HEK293T (cell line): Measurements from ENCODE around the gene TFG.
A peak's percentile ranks its signal among the peaks of the same experiment; 100 is the strongest.

Experiments used
- CTCF ChIA-PET: fragments of 350-600 bp; formaldehyde crosslinking; extraction: SDS; loops from one replicate; lab custom pipeline; 2021; ENCODE audit warnings: antibody characterized with exemption, inconsistent platforms; lab: Yijun Ruan, JAX
- POLR2A ChIA-PET: fragments of 350-600 bp; formaldehyde crosslinking; extraction: SDS; loops from one replicate; lab custom pipeline; 2020; ENCODE audit warnings: antibody characterized with exemption, inconsistent platforms; lab: Yijun Ruan, JAX
- DNase-seq: peaks from one replicate; pipeline ENCODE4 v3.0.0; 2012; ENCODE audit warnings: mixed read lengths; ENCODE audit errors: extremely low spot score
- ARNT ChIP-seq: fragments of 450-650 bp; IDR thresholded peaks from 2 replicates; pipeline ENCODE4 v1.6.1; 2017; ENCODE audit warnings: mild to moderate bottlenecking
- BHLHE40 ChIP-seq: fragments of 450-650 bp; IDR thresholded peaks from 2 replicates; pipeline ENCODE4 v1.6.1; 2016; ENCODE audit warnings: mild to moderate bottlenecking, moderate library complexity, borderline replicate concordance
- CTBP1 ChIP-seq: fragments of 450-650 bp; IDR thresholded peaks from 2 replicates; pipeline ENCODE4 v1.6.1; 2016; ENCODE audit warnings: borderline replicate concordance
- ELF4 ChIP-seq: fragments of 450-650 bp; IDR thresholded peaks from 2 replicates; pipeline ENCODE4 v1.6.1; 2017; ENCODE audit warnings: antibody characterized with exemption
- FOXA1 ChIP-seq: fragments of 450-650 bp; IDR thresholded peaks from 2 replicates; pipeline ENCODE4 v1.6.1; 2016; ENCODE audit warnings: mild to moderate bottlenecking
- FOXK2 ChIP-seq: fragments of 450-650 bp; IDR thresholded peaks from 2 replicates; pipeline ENCODE4 v1.6.1; 2016; ENCODE audit warnings: mild to moderate bottlenecking
- FOXM1 ChIP-seq: fragments of 450-650 bp; IDR thresholded peaks from 2 replicates; pipeline ENCODE4 v1.6.1; 2017; ENCODE audit warnings: mild to moderate bottlenecking, borderline replicate concordance
- HDGF ChIP-seq: fragments of 450-650 bp; IDR thresholded peaks from 2 replicates; pipeline ENCODE4 v1.6.1; 2017; ENCODE audit warnings: antibody characterized with exemption, borderline replicate concordance
- L3MBTL2 ChIP-seq: fragments of 450-650 bp; conservative IDR thresholded peaks from 2 replicates; pipeline ENCODE4 v1.6.1; 2016; ENCODE audit warnings: mild to moderate bottlenecking
- LEF1 ChIP-seq: fragments of 450-650 bp; IDR thresholded peaks from 2 replicates; pipeline ENCODE4 v1.6.1; 2017; ENCODE audit warnings: mild to moderate bottlenecking, borderline replicate concordance
- NFRKB ChIP-seq: fragments of 450-650 bp; IDR thresholded peaks from 2 replicates; pipeline ENCODE4 v1.6.1; 2016; ENCODE audit warnings: mild to moderate bottlenecking, moderate library complexity
- SP1 ChIP-seq: fragments of 450-650 bp; IDR thresholded peaks from 2 replicates; pipeline ENCODE4 v1.6.1; 2017
- SUZ12 ChIP-seq: fragments of 450-650 bp; IDR thresholded peaks from 2 replicates; pipeline ENCODE4 v1.6.1; 2016; ENCODE audit warnings: mild to moderate bottlenecking
- TARDBP ChIP-seq: fragments of 450-650 bp; IDR thresholded peaks from 2 replicates; pipeline ENCODE4 v1.6.1; 2016
- ZNF384 ChIP-seq: fragments of 450-650 bp; IDR thresholded peaks from 2 replicates; pipeline ENCODE4 v1.6.1; 2016
- TF ChIP-seq, protein P1 (sequence below): fragments of 450-650 bp; IDR thresholded peaks from 2 replicates; pipeline ENCODE4 v1.6.1; 2016

Gene TFG

DNA sequence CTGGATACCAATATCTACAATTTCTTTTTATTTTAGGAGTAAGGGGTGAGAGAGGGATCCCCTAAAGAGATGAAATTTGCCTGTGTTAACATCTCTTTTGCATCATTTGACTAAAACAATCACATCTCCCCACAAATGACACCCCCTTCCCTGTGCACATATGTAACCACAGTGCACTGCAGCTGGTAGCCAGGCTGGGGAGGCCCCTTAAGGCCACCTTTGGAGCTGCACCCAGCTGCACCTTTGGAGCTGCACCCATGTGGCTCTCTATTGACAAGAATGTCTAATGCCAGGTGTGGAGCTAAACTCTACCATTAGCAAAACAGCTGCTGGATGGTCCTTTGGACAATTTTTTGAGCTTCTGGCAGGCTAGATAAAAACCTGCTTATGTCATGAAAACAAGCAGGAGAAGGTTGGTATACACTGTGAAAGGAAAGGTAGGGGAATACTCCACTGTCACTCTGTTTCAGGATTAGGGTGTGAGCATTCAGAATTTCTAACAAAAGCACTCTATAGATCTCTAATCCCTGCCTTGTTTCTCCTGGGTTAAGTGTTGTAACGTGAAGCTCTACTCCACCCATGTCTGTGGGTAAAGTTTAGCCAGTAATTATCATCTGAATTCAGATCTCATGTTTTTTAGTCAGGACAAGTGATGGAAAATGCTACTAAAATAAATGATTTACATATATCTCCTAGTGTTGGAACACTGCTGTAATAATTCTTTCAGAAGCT is 52.1 kb downstream of the TFG start:
- no peak for TF ChIP-seq LEF1
- TF ChIP-seq SUZ12 = no peak
- TF ChIP-seq ARNT = no peak
- TF ChIP-seq ELF4 = no peak
- no peak for TF ChIP-seq L3MBTL2
- TF ChIP-seq SP1 = no peak
- no peak for TF ChIP-seq NFRKB
- TF ChIP-seq, protein P1, sequence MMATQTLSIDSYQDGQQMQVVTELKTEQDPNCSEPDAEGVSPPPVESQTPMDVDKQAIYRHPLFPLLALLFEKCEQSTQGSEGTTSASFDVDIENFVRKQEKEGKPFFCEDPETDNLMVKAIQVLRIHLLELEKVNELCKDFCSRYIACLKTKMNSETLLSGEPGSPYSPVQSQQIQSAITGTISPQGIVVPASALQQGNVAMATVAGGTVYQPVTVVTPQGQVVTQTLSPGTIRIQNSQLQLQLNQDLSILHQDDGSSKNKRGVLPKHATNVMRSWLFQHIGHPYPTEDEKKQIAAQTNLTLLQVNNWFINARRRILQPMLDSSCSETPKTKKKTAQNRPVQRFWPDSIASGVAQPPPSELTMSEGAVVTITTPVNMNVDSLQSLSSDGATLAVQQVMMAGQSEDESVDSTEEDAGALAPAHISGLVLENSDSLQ = no peak
- TF ChIP-seq FOXK2 = no peak
- TF ChIP-seq HDGF = no peak
- TF ChIP-seq BHLHE40 = no peak
- TF ChIP-seq ZNF384 = no peak
- no peak for TF ChIP-seq FOXA1
- no peak for TF ChIP-seq CTBP1
- ChIA-PET CTCF (interaction anchor here (0.6 kb wide), 2 partner anchors 9 to 99 kb away, joined by 3 read pairs; no protein-coding TSS in a partner anchor), POLR2A (no interaction called here)
- peak; percentile 16 for DNase-seq

DNA sequence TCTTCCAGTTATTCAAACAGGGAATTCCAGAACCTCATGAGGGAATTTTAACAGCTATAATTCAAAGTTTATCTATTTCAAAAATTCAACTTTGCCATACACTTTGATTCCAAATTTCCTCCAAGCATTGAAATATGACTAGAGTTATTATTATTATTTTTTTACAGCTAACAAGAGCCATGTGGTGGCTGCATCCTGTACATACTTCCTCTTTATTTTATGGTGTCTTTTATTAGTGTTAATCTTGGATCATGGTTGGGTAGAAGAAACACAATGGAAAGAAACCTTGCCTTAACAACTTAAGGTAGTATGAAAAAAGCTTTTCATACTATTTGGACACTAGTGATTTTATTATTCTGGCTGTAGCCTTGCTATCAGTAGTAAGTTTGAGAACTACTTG is 52.7 kb downstream of the TFG start:
- ChIA-PET POLR2A (no interaction called here), CTCF (interaction anchor here (0.6 kb wide), 1 partner anchor 8 kb away, joined by 3 read pairs; no protein-coding TSS in a partner anchor)
- no peak for TF ChIP-seq SP1
- no peak for TF ChIP-seq FOXM1
- TF ChIP-seq HDGF = no peak
- TF ChIP-seq TARDBP = no peak
- TF ChIP-seq ELF4 = no peak
- no peak for TF ChIP-seq LEF1
- no peak for TF ChIP-seq SUZ12
- TF ChIP-seq L3MBTL2 = no peak
- no peak for TF ChIP-seq FOXA1
- no peak for TF ChIP-seq FOXK2
- no peak for TF ChIP-seq NFRKB
- DNase-seq = no peak

DNA sequence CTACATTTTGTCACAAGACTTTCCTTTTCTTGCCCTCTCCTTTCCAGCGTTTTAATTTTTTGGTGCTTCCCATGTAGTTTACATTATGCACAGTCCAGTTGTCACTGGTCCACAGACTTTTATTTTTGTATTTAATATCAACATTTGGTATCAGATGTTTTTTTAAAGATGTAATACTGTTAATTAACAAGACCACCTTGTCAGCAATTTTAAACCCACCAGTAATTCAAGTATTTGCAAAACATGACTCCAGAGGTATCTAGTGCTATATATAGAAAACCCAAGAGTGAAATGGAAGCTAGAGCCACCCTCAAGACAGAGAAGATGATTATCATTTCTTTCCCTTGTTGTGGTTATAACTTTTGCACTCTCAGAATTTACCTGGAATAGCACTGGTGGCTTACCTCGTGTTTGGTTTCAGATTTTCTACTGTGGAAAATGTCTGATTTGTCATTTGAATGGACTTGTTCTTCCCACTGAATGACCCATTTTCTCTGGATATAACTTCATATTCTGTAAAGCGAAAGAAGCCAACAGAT is 56.2 kb downstream of the TFG start:
- ChIA-PET POLR2A (no interaction called here), CTCF (no interaction called here)
- TF ChIP-seq ZNF384 (no peak), ELF4 (no peak), LEF1 (no peak), NFRKB (no peak), BHLHE40 (no peak), FOXK2 (no peak), SUZ12 (no peak)
- no peak for DNase-seq

DNA sequence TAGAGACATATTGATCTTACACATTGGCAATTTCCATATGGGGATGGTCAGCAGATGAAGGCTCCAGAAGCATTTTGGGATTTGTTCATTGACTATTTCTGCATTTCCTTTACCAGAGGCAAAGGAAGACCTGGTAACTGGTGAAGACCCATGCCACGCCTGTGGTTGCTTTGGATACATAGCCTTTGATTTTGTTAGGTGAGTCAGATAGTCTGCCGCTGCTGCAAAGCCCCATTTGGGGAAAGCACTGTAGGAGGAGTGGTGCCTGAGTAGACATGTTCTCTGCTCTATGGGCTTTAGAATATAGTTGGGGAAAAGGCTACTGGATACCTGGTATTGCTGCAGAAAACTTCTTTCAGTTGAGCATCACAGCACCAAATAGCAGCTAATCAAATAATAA is 56.8 kb downstream of the TFG start:
- CTCF ChIA-PET = no interaction called here
- no peak for DNase-seq
- POLR2A ChIA-PET = no interaction called here
- TF ChIP-seq CTBP1 (no peak), NFRKB (no peak), ARNT (no peak), FOXM1 (no peak), FOXA1 (no peak), FOXK2 (no peak), ELF4 (no peak)
- TF ChIP-seq, protein P1 = no peak

DNA sequence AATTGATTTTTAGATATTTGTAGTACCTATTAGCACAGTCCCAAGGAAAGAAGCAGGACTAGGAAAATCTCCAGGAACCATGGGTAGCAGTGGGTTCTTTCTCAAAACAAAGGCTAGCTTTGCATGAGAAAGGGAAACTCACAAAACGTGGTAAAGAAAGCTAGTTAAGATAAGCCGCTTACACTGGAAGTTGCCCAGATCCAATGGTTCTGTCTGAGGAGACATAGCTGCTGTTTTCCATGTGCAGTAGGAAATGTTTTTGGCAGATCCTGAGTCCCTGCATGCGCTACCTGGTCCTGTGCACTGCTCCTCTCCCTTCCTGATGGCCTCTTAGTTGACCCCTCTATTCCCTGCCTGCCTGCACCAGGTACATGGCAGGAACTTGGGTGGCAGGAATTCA is 60.4 kb downstream of the TFG start:
- no peak for DNase-seq
- TF ChIP-seq HDGF = no peak
- no peak for TF ChIP-seq ARNT
- TF ChIP-seq NFRKB = no peak
- TF ChIP-seq ELF4 = no peak
- no peak for TF ChIP-seq L3MBTL2
- TF ChIP-seq TARDBP = no peak
- no peak for TF ChIP-seq SP1
- no peak for TF ChIP-seq SUZ12
- no peak for TF ChIP-seq BHLHE40
- TF ChIP-seq, protein P1 = no peak
- no peak for TF ChIP-seq LEF1
- TF ChIP-seq CTBP1 = no peak
- no peak for TF ChIP-seq ZNF384
- TF ChIP-seq FOXA1 = no peak
- no peak for TF ChIP-seq FOXK2
- TF ChIP-seq FOXM1 = no peak
- ChIA-PET CTCF (interaction anchor here (1.0 kb wide), 1 partner anchor 8 kb away, joined by 3 read pairs; no protein-coding TSS in a partner anchor), POLR2A (no interaction called here)

DNA sequence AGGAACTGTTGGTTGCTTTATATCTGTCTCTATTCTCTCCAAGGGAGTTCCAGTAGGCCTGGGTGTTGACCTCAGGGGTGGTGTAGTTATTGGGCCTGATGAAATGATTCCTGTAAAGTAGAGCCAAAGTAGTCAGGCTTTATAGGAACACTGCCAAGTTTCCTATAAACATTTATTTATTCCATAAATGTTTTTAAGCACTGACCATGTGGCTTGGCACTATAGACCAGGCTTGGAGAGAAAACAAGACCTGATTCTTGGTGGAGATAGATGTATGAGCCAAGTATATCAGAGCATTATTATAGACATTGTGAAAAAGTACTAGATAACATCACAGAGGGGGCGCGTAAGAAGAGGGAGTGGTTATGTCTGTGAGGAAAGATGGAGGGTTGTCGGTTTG is 65.9 kb downstream of the TFG start:
- no peak for DNase-seq
- ChIA-PET CTCF (no interaction called here), POLR2A (no interaction called here)
- TF ChIP-seq ARNT = no peak
- TF ChIP-seq ZNF384 = no peak
- no peak for TF ChIP-seq SUZ12
- no peak for TF ChIP-seq FOXK2
- no peak for TF ChIP-seq BHLHE40
- TF ChIP-seq, protein P1 = no peak
- no peak for TF ChIP-seq LEF1
- TF ChIP-seq FOXM1 = no peak
- TF ChIP-seq HDGF = no peak
- no peak for TF ChIP-seq L3MBTL2
- no peak for TF ChIP-seq CTBP1
- TF ChIP-seq FOXA1 = no peak
- no peak for TF ChIP-seq NFRKB
- no peak for TF ChIP-seq ELF4
- TF ChIP-seq TARDBP = no peak
- TF ChIP-seq SP1 = no peak
